Ecto neural progenitor cell (in vitro differentiated cells): Measurements from ENCODE around the gene ITGAE.

Experiments
- DNase-seq: peaks from one replicate; pipeline ENCODE4 v3.0.0-alpha.2; 2018; ENCODE audit warnings: low spot score

The ITGAE gene

GRCh38 chr17:3691617-3692067 is 109.3 kb downstream of the ITGAE start:
- no peak for DNase-seq

GRCh38 chr17:3690094-3690715 is 110.8 kb downstream of the ITGAE start:
- DNase-seq = no peak

- no peak for DNase-seq
Observed at GRCh38 chr17:3689262-3690093, 111.5 kb downstream of the ITGAE start.

- DNase-seq = no peak
Observed at GRCh38 chr17:3688852-3689261, 112.1 kb downstream of the ITGAE start.

DNA sequence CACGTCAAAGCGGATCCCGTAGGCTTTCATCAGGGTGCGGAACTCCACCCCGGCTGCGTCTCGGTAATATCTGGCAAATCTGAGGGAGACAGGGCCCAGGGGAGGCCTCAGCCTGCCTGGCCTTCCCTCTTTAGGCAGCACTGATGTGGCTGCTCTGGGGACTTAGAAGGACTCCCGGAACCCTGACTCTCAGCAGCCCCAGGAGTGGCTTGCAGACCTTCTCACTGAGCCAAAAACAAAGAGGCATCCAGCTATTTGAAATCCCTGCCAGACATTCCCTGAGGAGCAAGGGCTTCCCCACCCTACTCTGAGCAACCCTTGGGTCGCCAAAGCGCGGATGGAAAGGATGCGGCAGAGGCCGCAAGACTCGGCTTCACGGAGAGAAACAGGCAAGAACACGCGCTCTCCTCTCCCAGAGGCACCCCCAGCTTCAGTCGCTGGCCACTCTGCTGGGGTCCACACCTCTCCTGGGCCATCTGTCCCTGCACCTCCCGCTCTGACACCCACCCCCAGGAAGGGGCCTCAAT is 112.9 kb downstream of the ITGAE start:
- DNase-seq = no peak

GRCh38 chr17:3685174-3685573 is 115.8 kb downstream of the ITGAE start:
- DNase-seq = no peak

DNA sequence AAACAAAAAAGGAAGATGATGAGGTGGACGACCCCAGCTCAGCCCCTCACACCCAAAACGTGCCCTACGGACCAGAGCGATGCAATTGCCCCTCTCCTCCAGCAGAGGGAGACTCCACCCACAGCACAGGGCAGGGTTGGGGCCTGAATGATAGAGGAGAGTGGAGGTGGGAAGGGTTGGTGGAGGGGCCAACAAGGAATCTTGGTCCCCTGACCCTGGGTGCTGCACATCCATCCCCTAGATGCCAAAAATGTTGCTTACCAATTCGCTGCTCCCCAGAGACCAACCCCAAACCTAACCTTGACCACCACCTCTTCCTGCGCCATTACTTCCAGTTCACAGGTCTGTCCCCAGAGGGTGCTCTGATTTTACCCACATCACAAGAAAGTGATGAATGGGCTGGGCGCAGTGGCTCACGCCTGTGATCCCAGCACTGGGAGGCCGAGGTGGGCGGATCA is 117.9 kb downstream of the ITGAE start:
- no peak for DNase-seq

- DNase-seq = no peak
Observed at GRCh38 chr17:3682033-3682432, 119.0 kb downstream of the ITGAE start.

GRCh38 chr17:3681565-3681964 is 119.4 kb downstream of the ITGAE start:
- no peak for DNase-seq

DNA sequence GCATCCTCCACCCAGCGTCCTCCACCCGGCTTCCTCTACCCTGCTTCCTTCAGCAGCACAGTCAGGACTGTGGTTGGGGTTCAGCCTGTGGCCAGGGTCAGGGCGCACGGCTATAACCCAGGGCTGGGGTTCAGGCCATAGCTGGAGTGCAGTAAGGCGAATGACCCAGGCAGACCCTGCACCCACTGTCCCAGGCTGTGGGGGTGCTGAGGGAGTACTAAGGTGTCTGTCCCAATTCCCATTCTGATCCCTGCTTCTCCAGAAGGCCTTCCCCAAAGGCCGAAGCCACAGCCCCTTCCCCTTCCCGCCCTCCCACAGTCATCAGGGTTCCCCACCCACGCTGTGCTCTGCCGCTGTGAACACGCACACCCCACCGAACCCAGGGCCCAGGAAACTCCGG is 119.9 kb downstream of the ITGAE start:
- no peak for DNase-seq

- DNase-seq = no peak
Observed at GRCh38 chr17:3679531-3680126, 121.4 kb downstream of the ITGAE start.

DNA sequence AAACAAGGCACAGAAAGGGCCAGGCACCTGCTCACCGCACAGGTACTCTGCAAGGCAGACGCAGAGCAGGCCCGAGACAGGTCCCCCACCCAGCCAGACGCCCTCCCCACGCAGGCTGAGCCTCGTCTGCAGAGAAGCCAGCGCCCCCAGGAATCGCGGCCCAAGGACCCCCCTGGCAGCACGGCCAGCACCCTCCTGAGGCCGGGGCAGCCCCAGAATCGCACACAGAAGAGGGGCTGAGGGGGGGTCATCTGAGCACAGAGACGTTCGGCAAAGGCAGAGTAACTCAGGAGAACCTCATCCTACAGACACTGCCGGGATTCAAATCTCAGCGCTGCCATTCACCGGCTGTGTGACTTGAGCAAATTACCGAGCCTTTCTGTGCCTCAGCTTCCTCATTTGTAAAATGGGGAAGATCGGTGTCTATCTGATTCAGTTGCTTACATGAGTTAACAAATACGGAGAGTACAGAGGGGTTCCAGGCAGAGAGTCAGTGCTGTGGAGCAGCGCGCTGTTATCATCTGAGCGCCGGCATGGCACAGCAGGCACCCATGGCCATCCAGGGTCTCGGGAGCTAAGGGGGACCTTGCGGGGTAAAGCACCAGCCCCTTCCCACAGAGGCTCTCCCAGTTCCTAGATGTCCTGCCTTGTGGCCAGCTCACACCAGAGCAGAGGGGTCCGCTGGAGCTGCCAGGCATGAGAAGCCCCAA is 122.0 kb downstream of the ITGAE start:
- no peak for DNase-seq

DNA sequence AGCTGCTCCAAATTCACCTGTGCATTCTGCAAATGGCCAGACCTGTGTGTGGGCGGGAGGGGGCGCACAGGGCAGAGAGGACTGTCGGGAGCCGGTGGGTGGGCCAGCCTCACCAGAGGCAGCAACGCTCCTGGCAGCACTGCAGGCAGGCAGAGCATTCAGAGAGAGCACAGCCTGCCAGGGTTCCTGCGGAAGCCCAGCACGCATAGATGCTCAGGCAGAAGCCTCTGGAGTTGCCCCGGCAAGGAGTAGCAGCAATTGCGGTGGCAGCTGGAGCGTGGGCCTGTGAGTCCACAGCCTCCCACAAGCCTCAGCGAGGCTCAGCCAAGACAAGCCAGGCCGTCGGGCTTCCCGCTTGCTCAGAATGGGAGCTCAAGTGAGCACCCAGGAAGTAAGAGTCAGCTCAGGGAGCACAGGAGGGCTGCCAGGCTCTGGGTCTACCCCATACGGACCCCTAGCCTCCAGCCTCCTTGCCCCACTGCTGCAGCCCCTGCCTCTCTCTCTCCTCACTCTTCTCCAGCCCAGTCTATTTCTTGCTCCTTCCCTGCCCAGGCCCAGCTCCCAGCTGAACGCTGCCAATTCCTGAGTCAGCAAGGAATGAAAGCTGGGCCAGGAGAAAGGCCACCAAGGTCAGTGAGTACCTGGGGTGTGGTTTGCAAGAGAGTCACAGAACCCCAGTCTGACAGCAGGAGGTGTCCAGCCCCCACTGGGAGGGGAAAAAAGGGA is 122.7 kb downstream of the ITGAE start:
- DNase-seq = no peak

DNA sequence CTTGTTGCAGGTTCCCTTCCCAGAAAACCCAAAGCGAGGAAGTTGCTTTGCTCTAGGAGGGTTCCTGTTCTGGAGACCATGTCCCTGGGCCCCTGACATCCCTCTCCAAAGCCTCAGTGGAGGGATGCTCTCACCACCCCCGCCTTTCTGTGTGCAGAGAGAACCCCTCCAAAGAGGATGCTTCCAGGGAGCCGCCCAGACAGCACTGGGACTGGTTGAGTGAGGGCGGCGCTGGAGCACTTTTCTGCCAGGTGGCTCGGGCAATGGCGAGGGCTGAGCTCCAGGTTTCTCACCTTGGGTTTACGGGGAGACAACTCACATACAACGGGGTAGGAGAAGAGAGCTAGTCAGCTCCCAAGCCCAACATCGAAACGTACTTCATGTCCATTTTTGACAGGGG is 125.1 kb downstream of the ITGAE start:
- DNase-seq = no peak

DNA sequence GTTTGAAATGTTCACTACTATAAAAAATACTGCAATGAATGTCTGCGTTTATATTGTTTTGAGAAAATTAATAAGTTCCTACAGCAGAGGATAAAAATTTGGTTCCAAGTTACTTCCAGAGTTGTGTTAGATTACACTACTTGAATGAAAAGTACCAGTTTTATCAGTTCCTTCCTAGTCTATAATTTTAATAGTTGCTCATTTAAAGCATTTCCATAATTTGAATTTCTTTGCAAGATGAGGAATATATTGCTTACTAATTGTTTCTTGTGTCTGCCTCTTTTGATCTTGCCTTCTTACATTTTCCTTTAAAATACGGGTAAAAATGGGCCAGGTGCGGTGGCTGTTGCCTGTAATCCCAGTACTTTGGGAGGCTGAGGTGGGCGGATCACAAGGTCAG is 128.4 kb downstream of the ITGAE start:
- DNase-seq = no peak

DNA sequence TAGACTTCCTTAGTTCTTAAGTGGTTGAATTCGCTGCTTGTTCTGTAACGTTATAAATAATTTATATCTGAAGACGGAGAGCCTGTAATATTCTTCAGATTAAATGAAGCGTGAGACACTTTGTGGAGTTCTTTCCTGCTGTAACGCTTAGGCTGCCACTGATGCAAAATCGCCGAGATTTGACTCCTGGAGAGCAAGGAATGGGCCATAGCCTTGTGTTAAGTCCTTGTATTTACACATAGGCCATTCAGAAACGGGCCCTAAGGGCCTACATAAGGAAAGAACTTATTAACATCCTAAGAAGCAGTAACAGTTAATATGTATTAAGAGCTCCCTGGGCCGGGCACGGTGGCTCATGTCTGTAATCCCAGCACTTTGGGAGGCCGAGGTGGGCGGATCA is 131.4 kb downstream of the ITGAE start:
- no peak for DNase-seq

DNA sequence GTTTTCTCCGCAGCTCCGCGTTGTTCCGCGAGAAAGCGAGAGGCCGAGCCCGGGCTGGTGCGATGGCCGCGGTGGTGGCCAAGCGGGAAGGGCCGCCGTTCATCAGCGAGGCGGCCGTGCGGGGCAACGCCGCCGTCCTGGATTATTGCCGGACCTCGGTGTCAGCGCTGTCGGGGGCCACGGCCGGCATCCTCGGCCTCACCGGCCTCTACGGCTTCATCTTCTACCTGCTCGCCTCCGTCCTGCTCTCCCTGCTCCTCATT is 132.0 kb downstream of the ITGAE start:
- DNase-seq = no peak

GRCh38 chr17:3668279-3669084 is 132.5 kb downstream of the ITGAE start, which contains the start of the genes EMC6 and TAX1BP3:
EMC6 (plus strand) TSS chr17:3668812; CDS start chr17:3669147, 335 bp downstream.
TAX1BP3 (minus strand) TSS chr17:3668578; CDS start chr17:3668526, 52 bp downstream.
- peak; percentile 100 for DNase-seq

GRCh38 chr17:3667366-3668278 is 133.4 kb downstream of the ITGAE start:
- DNase-seq = peak; percentile 90

DNA sequence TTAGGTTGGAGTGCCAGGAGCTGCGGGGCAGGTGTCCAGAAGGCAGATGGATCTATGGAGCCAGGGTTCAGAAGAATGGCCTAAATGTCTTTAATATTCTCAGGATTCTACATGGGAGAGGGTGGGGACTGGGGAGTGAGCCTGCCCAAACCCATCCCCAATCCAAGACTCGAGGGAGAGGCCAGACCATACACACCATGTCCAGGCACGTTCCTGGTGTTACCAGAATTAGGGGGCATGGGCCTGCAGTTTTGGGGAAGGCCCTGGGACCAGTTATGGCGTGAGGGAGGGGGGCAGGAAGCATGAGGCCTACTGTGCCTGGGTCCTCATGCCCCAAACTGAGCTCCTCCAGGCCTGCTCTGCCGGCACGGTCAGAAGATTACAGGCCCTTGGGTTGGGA is 134.5 kb downstream of the ITGAE start:
- no peak for DNase-seq
